ENCODE measurements around the gene ZNF343.
"Not testable (repeated sequence)": the region's sequence is repeated elsewhere in the genome, so short reads cannot be mapped to it uniquely, and the experiment has no call there.

Gene ZNF343

GRCh38 chr20:2521369-2522305, 12.9 kb upstream of the ZNF343 start:
- DNase-seq = peak; percentile 23

DNA sequence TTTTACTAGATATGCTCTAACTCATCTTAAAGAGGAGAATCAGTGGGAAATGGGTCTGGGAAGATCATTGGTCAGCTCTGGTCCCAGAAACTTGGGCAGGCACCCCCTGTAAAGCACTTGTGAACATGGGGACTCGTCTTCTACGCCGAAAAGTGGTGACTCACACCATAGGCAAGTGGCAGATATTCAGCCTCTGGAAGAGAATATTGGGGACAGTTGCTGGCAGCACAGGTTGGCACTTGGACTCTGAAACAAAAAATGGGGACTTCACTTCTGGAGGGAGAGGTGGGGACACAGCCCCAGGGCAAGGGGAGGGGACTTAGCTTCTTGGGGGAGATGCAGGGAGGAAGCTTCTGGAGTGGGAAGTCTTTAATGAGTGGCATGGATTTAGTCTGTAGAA, 11.9 kb upstream of the ZNF343 start:
- no peak for DNase-seq

DNA sequence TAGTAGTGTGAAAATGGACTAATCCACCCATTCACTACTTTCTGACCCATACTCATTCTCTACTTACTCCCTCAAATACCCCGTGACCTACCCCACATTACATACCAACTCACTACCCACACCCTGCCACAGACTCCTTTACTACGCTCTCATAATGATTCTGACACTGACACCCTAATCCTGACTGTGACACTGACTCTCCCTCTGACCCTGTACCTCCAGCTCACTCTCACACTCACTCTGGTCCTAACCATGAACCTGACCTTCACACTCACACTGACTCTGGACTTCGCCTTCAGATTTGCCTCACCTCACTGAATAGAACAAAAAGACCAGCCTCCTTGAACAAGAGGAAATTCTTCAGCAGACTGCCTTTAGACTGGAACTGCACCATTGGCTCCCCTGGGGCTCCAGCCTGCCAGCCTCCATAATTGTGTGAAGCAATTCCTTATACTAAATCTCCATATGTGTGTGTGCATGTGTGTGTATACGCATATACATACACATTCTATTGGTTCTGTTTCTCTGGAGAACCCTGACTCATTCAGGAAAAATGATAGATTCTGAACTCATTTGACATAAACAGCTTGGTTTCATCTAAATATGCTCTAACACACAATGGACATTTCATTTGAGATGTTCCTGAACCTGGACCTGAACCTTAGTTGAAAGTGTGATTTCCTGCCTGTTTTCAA, 10.5 kb upstream of the ZNF343 start:
- DNase-seq = no peak

- no peak for DNase-seq
Measured at GRCh38 chr20:2518558-2518957, 9.8 kb upstream of the ZNF343 start.

DNA sequence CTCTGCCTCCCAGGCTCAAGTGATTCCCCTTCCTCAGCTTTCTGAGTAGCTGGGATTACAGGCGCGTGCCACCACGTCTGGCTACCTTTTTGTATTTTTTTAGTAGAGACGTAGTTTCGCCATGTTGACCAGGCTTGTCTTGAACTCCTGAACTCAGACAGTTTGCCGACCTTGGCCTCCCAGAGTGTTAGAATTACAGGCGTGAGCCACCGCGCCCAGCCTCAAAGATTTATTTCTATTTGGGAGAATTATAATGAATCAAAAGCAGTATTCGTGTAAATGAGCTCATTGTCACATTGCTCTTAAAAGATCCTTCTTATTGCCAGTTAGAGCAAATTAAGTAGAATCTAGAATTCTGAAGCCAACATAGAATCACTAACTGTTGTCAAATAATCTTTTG, 9.4 kb upstream of the ZNF343 start:
- DNase-seq = no peak

DNA sequence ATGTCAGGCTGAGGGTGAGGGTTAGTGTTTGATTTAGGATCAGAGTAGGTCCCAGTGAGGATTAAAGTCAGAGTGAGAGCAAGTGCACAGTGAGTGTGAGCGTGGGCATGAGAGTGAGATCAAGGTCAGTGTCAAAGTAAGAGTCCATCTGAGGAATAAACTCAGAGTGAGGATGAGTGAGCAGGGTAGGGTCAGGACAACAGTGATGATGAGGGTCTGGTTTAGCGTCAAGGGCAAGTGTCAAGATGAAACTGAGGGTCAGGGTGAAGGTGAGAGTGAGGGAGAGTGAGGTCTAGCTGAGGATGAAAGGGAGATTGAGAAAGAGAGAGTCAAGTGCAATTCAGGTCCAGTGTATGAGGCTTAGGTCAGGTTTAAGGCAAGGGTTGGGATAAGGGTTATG, 7.7 kb upstream of the ZNF343 start:
- no peak for DNase-seq

GRCh38 chr20:2515203-2515602, 6.5 kb upstream of the ZNF343 start:
- DNase-seq = no peak

- DNase-seq = peak; percentile 61
Measured at GRCh38 chr20:2509794-2510193, 1.1 kb upstream of the ZNF343 start.

DNA sequence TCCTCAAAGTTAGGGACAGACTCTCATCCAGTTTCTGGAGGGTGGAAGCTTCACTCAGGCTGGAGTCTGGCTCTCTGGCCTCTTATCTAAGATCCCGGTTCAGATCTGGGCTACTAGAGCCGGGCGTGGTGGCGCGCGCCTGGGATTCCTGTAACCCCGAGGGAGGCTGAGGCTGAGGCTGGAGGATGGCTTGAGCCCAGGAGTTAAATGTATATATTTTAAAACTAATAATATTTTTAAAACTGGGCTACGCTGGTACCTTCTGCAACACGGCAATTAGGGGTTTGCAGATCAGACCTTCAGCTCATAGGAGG, 710 bp upstream of the ZNF343 start:
- no peak for DNase-seq

DNA sequence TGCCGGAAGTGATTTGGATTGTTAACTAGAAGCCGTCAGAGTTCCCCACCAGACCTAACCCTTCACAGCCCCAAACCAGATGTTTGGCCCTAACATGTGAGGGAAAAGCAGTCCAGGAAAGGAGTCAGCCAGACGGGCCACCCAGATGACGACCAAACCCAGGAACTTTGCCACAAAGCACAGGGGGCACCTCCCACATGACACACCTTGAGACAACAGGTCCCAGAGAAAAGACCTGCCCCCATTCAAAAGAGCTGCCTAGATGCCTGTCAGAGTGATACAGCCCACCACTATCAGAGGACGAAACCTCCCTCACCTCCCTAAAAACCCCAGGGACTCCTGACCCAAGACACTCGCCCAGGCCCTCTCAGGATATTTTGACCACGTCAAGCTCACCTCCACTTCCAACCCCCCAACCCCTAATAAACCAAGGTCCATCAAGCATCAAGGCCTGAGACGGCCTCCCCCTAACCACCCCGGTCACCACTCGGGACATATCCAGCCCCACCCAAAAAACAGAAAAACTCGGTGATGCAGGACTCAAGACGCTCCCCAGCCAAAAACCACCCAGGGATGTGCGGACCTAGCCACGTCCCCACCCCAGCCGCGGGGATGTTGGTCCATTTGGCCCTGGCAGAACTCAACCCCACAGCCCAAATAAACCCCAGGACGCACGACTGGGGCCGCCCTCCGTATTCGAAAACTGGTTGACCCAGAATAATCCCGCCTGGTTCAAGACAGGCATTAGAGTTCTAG, 662 bp downstream of the ZNF343 start:
- peak; percentile 32 for DNase-seq

- DNase-seq = no peak
Measured at GRCh38 chr20:2507464-2507863, 1.3 kb downstream of the ZNF343 start.

DNA sequence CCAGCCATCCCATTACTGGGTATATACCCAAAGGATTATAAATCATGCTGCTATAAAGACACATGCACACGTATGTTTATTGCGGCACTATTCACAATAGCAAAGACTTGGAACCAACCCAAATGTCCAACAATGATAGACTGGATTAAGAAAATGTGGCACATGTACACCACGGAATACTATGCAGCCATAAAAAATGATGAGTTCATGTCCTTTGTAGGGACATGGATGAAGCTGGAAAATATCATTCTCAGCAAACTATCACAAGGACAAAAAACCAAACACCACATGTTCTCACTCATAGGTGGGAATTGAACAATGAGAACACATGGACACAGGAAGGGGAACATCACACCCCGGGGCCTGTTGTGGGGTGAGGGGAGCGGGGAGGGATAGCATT, 2.3 kb downstream of the ZNF343 start:
- DNase-seq = not testable (repeated sequence)

DNA sequence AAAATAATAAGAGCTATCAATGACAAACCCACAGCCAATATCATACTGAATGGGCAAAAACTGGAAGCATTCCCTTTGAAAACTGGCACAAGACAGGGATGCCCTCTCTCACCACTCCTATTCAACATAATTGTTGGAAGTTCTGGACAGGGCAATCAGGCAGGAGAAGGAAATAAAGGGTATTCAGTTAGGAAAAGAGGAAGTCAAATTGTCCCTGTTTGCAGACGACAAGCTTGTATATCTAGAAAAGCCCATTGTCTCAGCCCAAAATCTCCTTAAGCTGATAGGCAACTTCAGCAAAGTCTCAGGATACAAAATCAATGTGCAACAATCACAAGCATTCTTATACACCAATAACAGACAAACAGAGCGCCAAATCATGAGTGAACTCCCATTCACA, 3.9 kb downstream of the ZNF343 start:
- not testable (repeated sequence) for DNase-seq

DNA sequence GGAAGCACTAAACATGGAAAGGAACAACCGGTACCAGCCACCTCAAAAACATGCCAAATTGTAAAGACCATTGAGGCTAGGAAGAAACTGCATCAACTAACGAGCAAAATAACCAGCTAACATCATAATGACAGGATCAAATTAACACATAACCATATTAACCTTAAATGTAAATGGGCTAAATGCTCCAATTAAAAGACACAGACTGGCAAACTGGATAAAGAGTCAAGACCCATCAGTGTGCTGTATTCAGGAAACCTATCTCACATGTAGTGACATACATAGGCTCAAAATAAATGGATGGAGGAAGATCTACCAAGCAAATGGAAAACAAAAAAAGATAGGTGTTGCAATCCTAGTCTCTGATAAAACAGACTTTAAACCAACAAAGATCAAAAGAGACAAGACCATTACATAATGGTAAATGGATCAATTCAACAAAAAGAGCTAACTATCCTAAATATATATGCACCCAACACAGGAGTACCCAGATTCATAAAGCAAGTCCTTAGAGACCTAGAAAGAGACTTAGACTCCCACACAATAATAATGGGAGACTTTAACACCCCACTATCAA, 5.8 kb downstream of the ZNF343 start:
- DNase-seq = not testable (repeated sequence)

GRCh38 chr20:2485661-2486060, 23.1 kb downstream of the ZNF343 start:
- DNase-seq = no peak

DNA sequence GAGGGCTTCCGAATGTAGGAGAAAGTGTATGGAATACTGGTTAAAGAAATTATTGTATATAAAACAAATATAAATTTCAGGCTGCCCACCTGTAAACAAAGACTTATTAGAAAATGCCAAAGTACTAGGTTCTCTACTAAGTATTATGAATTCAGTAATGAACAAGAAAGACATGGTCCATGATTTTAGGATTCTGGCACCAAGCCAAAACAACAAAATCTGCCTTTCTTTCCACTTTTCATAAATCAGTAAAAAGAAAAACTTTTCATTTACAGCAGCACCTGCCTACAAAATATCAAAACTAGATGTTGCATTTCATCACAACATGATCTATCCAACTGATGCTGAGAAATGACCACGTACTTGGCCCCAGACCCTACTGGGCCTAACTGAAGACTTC, 23.6 kb downstream of the ZNF343 start:
- DNase-seq = no peak

DNA sequence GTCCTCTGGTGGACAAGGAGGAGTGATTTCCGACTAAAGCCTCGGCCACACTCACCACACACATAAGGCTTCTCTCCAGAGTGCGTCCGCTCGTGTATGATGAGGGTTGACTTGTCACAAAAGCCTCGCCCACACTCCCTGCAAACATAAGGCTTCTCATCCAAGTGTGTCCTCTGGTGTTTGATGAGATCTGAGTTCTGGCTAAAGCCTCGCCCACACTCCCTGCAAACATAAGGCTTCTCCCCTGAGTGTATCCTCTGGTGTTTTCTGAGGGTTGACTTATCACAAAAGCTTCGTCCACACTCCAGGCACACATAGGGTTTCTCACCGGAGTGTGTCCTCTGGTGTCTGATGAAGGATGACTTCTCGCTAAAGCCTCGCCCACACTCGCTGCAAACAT, 25.2 kb downstream of the ZNF343 start:
- no peak for DNase-seq

GRCh38 chr20:2480381-2480780, 28.3 kb downstream of the ZNF343 start:
- no peak for DNase-seq

GRCh38 chr20:2476742-2477615, 31.7 kb downstream of the ZNF343 start:
- DNase-seq = no peak

GRCh38 chr20:2475850-2476741, 32.6 kb downstream of the ZNF343 start:
- DNase-seq = no peak

- DNase-seq = no peak
Measured at GRCh38 chr20:2473516-2473915, 35.2 kb downstream of the ZNF343 start.
